CD4-positive, alpha-beta T cell treated with Interleukin-10 for 1 hour (primary cell): ENCODE measurements around the gene GET3.

Experiments used
- DNase-seq: peaks from one replicate; pipeline ENCODE4 v3.0.0-alpha.2; 2020

GET3 gene

GRCh38 chr19:12782424-12783290, 45.4 kb downstream of the GET3 start:
- peak; percentile 94 for DNase-seq

- DNase-seq: peak; percentile 48
Observed at GRCh38 chr19:12783291-12783848, 46.1 kb downstream of the GET3 start.

GRCh38 chr19:12783849-12784393, 46.6 kb downstream of the GET3 start:
- DNase-seq: peak; percentile 50

- DNase-seq: peak; percentile 49
Observed at GRCh38 chr19:12784394-12784870, 47.1 kb downstream of the GET3 start.

- peak; percentile 81 for DNase-seq
Observed at GRCh38 chr19:12784871-12785430, 47.7 kb downstream of the GET3 start.

- DNase-seq: no peak
Observed at GRCh38 chr19:12785431-12786031, 48.2 kb downstream of the GET3 start.

- peak; percentile 47 for DNase-seq
Observed at GRCh38 chr19:12786141-12786870, 49.0 kb downstream of the GET3 start.

GRCh38 chr19:12786952-12787351, 49.7 kb downstream of the GET3 start:
- DNase-seq: no peak

- no peak for DNase-seq
Observed at GRCh38 chr19:12787458-12787857, 50.2 kb downstream of the GET3 start.

GRCh38 chr19:12788042-12788681, 50.9 kb downstream of the GET3 start:
- no peak for DNase-seq

GRCh38 chr19:12788682-12789097, 51.4 kb downstream of the GET3 start:
- peak; percentile 83 for DNase-seq

GRCh38 chr19:12789098-12789903, 52.0 kb downstream of the GET3 start:
- DNase-seq: peak; percentile 65

GRCh38 chr19:12789904-12790619, 52.8 kb downstream of the GET3 start:
- DNase-seq: peak; percentile 98

- DNase-seq: no peak
Observed at GRCh38 chr19:12790628-12791344, 53.5 kb downstream of the GET3 start.

GRCh38 chr19:12791345-12792050, 54.2 kb downstream of the GET3 start, which contains the start of gene JUNB:
TSS of gene JUNB (plus strand) at chr19:12791486. CDS start at chr19:12791772, 286 bp downstream.
- DNase-seq: peak; percentile 99

- DNase-seq: peak; percentile 73
Observed at GRCh38 chr19:12792051-12792852, 55.0 kb downstream of the GET3 start.

- DNase-seq: no peak
Observed at GRCh38 chr19:12792853-12793289, 55.6 kb downstream of the GET3 start.
